OCI-LY3 (cell line): ENCODE measurements around the gene WWP2.

Experiments used
- EZH2phosphoT487 ChIP-seq: fragments of 200-600 bp; shearing (Covaris generic); IDR thresholded peaks from 2 replicates; pipeline ENCODE4 v1.6.1; 2018; ENCODE audit warnings: antibody characterized with exemption, mixed run types, low read depth
- TF ChIP-seq, protein P1 (sequence below): fragments of 200-600, 300-600 bp; sonication (generic); IDR thresholded peaks from 2 replicates; pipeline ENCODE4 v1.5.1; 2014; ENCODE audit warnings: antibody characterized with exemption, low read length, low read depth

DNA sequence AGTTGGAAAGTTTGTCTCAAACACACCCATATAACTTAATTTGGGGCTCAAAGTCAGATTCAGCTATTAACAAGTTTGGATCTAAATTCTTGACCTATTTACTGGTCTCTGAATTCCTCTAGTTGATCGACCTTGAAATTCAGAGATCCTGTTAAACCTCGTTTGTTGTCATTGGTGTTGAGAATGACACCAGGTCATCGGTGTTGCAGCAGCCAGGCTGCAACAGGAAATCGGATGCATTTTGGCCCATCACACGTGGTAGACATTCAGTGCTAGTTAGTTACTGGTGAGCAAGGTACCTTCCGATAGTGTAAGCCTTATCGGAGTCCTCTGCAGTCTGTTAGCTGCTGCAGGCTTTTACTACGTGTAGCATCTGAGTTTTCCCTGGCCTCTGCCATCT, 82.3 kb downstream of the WWP2 start:
- TF ChIP-seq EZH2phosphoT487: no peak
- TF ChIP-seq, protein P1, sequence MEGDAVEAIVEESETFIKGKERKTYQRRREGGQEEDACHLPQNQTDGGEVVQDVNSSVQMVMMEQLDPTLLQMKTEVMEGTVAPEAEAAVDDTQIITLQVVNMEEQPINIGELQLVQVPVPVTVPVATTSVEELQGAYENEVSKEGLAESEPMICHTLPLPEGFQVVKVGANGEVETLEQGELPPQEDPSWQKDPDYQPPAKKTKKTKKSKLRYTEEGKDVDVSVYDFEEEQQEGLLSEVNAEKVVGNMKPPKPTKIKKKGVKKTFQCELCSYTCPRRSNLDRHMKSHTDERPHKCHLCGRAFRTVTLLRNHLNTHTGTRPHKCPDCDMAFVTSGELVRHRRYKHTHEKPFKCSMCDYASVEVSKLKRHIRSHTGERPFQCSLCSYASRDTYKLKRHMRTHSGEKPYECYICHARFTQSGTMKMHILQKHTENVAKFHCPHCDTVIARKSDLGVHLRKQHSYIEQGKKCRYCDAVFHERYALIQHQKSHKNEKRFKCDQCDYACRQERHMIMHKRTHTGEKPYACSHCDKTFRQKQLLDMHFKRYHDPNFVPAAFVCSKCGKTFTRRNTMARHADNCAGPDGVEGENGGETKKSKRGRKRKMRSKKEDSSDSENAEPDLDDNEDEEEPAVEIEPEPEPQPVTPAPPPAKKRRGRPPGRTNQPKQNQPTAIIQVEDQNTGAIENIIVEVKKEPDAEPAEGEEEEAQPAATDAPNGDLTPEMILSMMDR: no peak
